Left kidney (tissue), 2 donors: ENCODE measurements around the gene ALDH1A2. TPM values are rescaled to one million over a fixed set of nuclear protein-coding genes. Genes with fewer than 3 reads are reported as not detected.
"Not testable (repeated sequence)": the region's sequence is repeated elsewhere in the genome, so short reads cannot be mapped to it uniquely, and the experiment has no call there.

Source experiments
- DNase-seq: peaks from one replicate; pipeline ENCODE4 v3.0.0-alpha.2; 2013
- polyA plus RNA-seq: library from polyadenylated mRNA; unstranded; fragments of 120-200 nt; gene quantifications from one replicate; pipeline ENCODE4 v1.2.1, GENCODE V29; 2013; ENCODE audit not compliant: insufficient read length

ALDH1A2 gene
- polyA plus RNA-seq, 1 donor = 284 TPM

- peak; percentile 78 for DNase-seq
Observed at GRCh38 chr15:58070801-58071418, 5.4 kb upstream of the ALDH1A2 start.

GRCh38 chr15:58069008-58069407, 3.5 kb upstream of the ALDH1A2 start:
- DNase-seq = no peak

- peak; percentile 78 for DNase-seq
Observed at GRCh38 chr15:58066042-58066867, 744 bp upstream of the ALDH1A2 start.

- no peak for DNase-seq
Observed at GRCh38 chr15:58064980-58065444, 499 bp downstream of the ALDH1A2 start.

- DNase-seq = no peak
Observed at GRCh38 chr15:58064082-58064979, 1.2 kb downstream of the ALDH1A2 start.

- peak; percentile 72 for DNase-seq
Observed at GRCh38 chr15:58063614-58064013, 1.9 kb downstream of the ALDH1A2 start.

- no peak for DNase-seq
Observed at GRCh38 chr15:58062983-58063382, 2.5 kb downstream of the ALDH1A2 start.

GRCh38 chr15:58062175-58062574, 3.3 kb downstream of the ALDH1A2 start:
- no peak for DNase-seq

- DNase-seq = no peak
Observed at GRCh38 chr15:58060575-58060974, 4.9 kb downstream of the ALDH1A2 start.

- no peak for DNase-seq
Observed at GRCh38 chr15:58058729-58059128, 6.8 kb downstream of the ALDH1A2 start.

GRCh38 chr15:58058073-58058472, 7.4 kb downstream of the ALDH1A2 start:
- no peak for DNase-seq

- DNase-seq = no peak
Observed at GRCh38 chr15:58057559-58057958, 8.0 kb downstream of the ALDH1A2 start.

- no peak for DNase-seq
Observed at GRCh38 chr15:58056015-58056414, 9.5 kb downstream of the ALDH1A2 start.

- no peak for DNase-seq
Observed at GRCh38 chr15:58053315-58054153, 12.0 kb downstream of the ALDH1A2 start.

GRCh38 chr15:58052334-58052733, 13.2 kb downstream of the ALDH1A2 start:
- DNase-seq = no peak

GRCh38 chr15:58049520-58050227, 15.8 kb downstream of the ALDH1A2 start:
- DNase-seq = no peak

- no peak for DNase-seq
Observed at GRCh38 chr15:58048261-58048660, 17.2 kb downstream of the ALDH1A2 start.

- DNase-seq = no peak
Observed at GRCh38 chr15:58047149-58047548, 18.4 kb downstream of the ALDH1A2 start.

- peak; percentile 47 for DNase-seq
Observed at GRCh38 chr15:58046467-58046866, 19.0 kb downstream of the ALDH1A2 start.

- not testable (repeated sequence) for DNase-seq
Observed at GRCh38 chr15:58045376-58045775, 20.1 kb downstream of the ALDH1A2 start.

- DNase-seq = no peak
Observed at GRCh38 chr15:58044551-58044950, 21.0 kb downstream of the ALDH1A2 start.
